HG03565 (cell line): ENCODE results near the gene MTREX.

Experiments used
- ATAC-seq: cut with Tn5 transposase; IDR thresholded peaks from one replicate; pipeline ENCODE4 v1.9.1; 2021; ENCODE audit warnings: mild to moderate bottlenecking, moderate library complexity; ENCODE audit not compliant: unreplicated experiment

Gene MTREX

GRCh38 chr5:55426455-55426854 lies 118.7 kb downstream of the MTREX start:
- ATAC-seq: no peak

GRCh38 chr5:55427157-55427556 lies 119.4 kb downstream of the MTREX start:
- ATAC-seq: no peak

- no peak for ATAC-seq
These were observed 121.4 kb downstream of the MTREX start for GRCh38 chr5:55429221-55429612.

- no peak for ATAC-seq
These were observed 121.9 kb downstream of the MTREX start for GRCh38 chr5:55429613-55430253.

- no peak for ATAC-seq
These were observed 124.8 kb downstream of the MTREX start for GRCh38 chr5:55432549-55432948.

GRCh38 chr5:55437452-55437851 lies 129.7 kb downstream of the MTREX start:
- no peak for ATAC-seq

DNA sequence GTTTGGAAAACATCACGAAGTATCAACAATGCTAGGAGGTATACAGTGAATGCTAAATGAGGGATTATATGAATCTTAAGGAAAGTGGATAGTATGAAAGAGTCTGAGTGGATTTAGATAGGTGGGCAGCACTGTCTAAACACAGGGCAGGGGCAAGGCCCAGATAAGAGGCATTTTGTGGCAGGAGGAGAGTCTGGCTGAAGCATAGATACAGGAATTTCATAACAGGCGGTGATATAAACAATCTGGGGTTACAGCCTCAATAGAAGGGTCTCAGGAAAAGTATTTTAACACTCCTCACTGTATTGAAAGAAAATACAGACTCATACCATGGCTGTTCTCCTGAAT lies 130.0 kb downstream of the MTREX start:
- ATAC-seq: no peak

DNA sequence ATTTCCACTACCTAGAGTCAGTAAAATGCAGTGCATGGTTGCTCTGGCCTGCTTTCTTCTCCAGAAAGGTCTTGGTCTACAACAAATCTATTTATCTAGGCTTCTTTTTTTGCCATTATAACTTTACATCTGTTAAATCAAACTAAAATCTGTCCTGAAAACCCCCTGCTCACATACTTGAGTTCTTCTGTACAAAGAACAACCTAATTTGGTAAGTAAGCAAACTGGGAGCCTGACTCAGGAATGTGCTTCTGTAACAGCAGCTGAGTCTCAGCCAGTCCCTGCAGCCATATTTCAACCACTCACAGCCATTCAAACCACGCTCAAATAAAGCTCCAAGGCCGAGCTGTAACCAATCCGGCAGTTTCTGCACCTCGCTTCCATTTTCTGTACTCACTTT lies 131.2 kb downstream of the MTREX start:
- no peak for ATAC-seq

DNA sequence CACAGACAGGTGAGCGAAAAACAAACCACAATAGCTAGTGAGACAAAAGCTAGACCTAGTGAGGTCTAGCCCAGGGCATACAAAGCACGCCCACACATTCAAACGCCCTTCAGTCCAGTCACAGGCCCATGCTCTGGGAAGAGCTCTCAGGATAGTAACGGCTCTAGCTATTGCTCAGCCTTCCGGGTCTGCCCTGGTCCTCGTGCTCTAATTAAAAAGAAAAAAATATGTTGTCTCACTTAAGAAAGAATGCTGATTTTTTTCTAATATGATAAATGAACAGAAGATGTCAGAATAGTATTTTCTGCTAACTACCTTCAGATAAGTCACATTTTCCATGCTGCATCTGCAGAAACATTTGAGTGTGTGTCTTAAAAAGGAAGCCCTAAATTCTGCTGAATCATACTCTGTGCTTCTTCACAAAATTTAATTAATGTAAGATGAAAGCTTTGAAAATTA lies 132.4 kb downstream of the MTREX start:
- no peak for ATAC-seq

GRCh38 chr5:55441107-55441771 lies 133.4 kb downstream of the MTREX start:
- ATAC-seq: no peak

- ATAC-seq: no peak
These were observed 134.2 kb downstream of the MTREX start for GRCh38 chr5:55441954-55442353.

DNA sequence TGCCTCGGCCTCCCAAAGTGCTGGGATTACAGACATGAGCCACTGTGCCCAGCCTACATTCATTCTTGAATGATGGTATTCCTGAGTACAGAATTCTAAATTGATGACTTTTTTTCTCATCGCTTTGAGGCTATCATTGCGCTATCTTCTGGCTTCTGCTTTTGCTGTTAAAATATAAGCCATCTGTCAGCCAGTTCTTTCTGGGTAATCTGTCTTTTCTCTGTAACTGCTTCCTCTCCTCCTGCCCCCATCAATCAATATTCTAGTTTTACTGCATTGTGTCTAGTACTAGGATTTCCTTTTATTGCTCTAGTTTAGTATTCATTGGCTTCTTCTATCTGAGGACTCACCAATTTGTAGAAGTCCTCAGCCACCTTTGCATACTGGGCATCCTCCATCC lies 138.0 kb downstream of the MTREX start:
- no peak for ATAC-seq

- ATAC-seq: no peak
These were observed 139.0 kb downstream of the MTREX start for GRCh38 chr5:55446640-55447351.

GRCh38 chr5:55450050-55450765 lies 142.4 kb downstream of the MTREX start:
- no peak for ATAC-seq

- no peak for ATAC-seq
These were observed 144.2 kb downstream of the MTREX start for GRCh38 chr5:55451976-55452375.

DNA sequence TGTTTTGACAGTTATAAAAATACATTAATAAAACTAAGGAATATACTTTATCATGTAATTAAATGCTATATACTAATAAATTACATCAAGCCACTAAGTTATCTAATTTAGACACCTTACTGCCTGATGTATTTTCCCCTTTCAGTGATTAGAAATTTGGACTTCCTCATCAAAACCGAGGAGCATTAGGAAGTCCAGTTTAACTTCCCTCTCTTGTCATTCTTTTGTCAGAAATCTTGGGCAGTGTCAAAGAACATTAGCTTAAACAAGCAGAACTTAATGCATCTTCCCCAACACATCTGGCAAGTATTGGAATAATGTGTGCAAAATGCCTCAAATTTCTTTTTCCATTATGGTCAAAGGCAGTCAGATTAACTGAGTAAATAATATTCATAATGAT lies 145.4 kb downstream of the MTREX start:
- ATAC-seq: no peak

DNA sequence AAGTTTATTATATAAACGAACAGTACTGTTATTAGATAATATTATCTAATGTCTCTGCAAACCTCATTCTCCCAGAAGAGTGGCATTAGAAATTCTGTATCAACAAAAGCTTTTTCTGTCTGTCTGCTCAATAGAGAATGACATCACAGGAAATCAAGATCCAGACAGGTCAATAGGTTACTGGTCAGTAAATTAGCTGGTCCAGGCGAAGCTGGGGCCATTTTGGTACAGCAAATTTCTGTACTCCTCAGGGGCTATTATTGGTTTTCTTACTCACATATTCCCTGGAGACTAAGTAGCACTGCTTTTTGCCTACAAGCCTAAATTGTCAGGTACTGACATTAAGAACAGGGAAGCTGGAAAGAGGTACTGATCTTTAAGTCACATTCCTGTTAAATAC lies 146.5 kb downstream of the MTREX start:
- no peak for ATAC-seq

DNA sequence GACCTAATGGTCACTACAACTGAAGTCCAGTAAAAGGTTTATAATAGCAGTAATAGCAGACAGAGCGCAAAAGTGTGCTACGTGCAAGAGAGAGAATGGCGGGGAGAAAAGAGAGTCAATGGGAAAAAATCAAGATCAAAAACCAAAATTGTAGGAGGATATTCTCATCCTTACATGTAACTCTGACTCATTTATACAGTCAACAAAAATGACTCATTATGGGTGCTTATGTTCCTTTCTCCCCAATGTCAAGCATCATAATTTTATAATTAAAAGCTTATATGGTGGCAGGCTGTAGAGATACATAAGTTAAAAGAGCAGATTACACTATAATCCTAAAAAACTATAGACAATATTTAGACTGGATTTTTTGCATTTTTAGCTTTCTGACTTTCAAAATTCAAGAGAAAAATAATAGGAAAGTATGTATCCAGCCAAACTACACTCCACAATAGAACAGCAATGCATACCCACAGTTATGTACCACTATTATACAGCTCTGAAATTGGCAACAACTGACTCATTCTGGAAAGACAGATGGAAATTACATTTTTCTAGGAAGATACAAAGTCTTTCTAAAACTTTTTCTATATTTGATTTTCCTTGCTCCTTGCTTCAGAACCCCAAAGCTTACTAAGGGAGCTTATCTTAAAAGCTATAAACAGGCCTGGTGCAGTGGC lies 148.6 kb downstream of the MTREX start:
- ATAC-seq: no peak

- ATAC-seq: no peak
These were observed 151.8 kb downstream of the MTREX start for GRCh38 chr5:55459572-55459971.

DNA sequence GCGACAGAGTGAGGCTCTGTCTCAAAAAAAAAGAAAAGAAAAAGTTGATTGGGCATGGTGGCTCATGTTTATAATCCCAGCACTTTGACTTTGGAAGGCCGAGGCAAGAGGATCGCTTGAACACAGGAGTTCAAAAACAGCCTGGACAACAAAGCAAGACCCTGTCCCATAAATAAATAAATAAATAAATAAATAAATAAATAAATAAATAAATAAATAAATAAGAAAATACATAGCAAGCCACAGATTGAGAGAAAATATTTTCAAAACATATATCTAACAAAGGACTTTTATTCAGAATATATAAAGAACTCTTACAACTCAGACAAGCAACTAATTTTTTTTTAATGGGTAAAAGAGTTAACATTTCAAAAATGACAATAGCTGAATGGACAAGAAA lies 155.8 kb downstream of the MTREX start:
- ATAC-seq: no peak
